Retina (tissue), 1 donor: ENCODE measurements around the gene RGL1.

Source experiments
- DNase-seq: peaks from one replicate; pipeline ENCODE4 v3.0.0-alpha.2; 2016

Gene RGL1

DNA sequence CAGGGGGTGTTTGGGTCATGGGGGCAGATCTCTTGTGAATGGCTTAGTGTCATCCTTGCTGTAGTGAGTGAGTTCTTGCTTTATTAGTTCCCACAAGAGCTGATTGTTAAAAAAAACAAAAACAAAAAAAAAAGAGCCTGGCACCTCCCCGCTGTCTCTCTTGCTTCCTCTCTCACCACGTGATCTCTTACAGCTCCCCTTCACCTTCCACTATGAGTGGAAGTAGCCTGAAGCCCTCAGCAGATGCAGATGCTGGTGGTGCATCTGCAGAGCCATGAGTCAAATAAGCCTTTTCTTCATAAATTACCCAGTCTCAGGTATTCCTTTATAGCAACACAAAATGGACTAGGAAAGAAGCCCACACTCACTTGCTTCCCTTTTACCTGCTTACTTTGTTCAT, 17.2 kb upstream of the RGL1 start:
- no peak for DNase-seq

DNA sequence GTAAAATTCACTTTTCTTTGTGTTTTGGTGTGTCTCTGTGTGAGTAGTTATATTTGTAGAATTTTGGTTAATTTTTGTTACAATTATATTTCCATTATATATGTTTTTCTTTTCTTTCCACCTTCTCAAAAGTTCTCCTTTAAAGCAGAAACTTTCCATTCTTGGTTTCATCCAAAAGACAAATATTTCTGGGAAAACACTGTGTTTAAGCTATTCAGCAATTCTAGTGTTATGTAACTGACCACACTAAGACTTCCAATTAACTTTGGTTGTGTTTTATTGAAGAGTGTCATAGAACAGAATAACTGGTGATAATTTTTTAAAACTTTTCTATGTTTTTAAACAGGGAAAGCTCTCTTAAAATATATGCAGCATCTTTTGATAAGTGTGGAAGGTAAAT, 13.6 kb upstream of the RGL1 start:
- DNase-seq: no peak

GRCh38 chr1:183792300-183792699, 12.6 kb upstream of the RGL1 start:
- DNase-seq: no peak

DNA sequence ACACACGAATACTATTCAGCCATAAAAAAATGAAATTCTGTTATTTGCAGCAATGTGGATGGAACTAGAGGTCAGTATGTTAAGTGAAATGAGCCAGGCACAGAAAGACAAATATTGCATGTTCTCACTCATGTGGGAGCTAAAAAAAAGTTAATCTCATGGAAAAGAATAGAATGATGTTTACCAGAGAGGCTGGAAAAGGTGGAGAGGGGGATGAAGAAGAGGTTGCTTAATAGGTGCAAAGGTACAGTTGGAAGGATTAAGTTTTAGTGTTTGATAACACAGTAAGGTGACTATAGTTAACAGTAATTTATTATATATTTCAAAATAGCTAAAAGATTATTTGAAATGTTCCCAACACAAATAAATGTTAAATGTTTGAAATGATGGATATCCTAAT, 10.8 kb upstream of the RGL1 start:
- DNase-seq: no peak

DNA sequence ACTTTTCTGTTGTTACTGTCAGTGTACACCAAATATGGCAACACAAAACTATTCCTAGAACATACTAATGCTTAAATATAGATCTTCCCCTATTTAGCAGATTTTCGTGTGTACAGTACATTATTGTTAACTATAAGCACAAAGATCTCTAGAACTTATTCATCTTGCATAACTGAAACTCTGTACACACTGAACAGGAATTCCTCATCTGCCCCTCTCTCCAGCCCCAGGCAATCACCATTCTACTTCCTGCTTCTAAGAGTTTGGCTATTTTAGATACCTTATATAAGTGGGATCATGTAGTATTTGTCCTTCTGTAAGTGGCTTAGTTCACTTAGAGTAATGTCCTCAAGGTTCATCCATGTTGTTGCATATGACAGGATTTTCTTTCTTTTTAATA, 4.5 kb upstream of the RGL1 start:
- DNase-seq: no peak

DNA sequence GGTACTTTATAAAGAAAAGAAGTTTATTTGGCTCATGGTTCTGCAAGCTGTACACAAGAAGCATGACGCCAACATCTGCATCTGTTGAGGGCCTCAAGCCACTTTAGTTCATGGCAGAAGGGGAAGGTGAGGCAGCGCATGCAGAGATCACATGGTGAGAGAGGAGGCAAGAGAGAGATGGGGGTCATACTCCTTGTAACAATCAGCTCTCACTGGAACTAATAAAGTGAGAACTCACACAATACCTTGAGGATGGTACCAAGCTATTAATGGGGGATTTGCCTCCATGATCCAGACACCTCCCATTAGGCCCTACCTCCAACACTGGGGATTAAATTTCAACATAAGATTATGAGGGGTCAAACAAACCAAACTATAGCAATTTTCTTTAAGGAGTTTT, 3.3 kb upstream of the RGL1 start:
- no peak for DNase-seq

- no peak for DNase-seq
Measured at GRCh38 chr1:183804387-183804786, 533 bp upstream of the RGL1 start.

- no peak for DNase-seq
Measured at GRCh38 chr1:183806125-183806524, 1.2 kb downstream of the RGL1 start.

- no peak for DNase-seq
Measured at GRCh38 chr1:183806675-183807074, 1.8 kb downstream of the RGL1 start.

- no peak for DNase-seq
Measured at GRCh38 chr1:183807549-183808168, 2.7 kb downstream of the RGL1 start.

GRCh38 chr1:183808296-183809027, 3.5 kb downstream of the RGL1 start:
- no peak for DNase-seq

- no peak for DNase-seq
Measured at GRCh38 chr1:183810121-183810520, 5.2 kb downstream of the RGL1 start.

DNA sequence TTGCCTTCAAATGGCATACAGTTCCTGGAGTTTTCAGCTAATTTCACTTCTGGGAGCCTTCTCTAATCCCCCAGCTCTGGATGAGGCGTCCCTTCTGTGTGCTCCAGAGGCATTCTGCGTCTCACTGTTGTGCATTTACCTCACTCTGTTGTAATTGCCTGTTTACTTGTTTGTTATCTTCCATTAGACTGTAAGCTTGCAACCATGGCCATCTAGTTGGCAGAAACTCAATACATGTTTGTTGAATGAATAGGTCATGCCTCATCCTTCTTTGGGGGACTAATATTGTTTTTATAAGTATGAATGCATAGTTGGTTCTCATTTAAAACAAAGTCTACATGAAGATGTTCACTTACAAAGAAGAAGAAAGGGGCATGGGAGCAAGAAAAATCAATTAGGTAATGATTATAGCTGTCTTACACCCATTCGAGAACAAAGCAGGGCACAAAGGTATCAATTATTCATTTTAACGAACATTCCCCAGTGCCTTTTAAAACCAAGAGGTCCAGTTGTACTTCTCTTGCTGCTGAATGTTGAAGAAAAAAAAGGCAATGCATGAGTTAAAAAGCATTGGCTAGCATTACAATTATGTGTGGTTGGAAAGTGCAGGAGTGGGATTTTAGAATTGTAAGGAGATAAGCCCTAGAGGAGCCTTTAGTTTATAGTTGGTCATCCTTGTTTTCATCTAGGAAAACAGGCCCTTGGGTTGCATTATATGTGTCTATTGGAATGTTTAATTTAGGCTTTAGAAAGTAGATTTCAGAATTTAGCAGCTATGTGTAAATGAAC, 6.0 kb downstream of the RGL1 start:
- no peak for DNase-seq

GRCh38 chr1:183812128-183812527, 7.2 kb downstream of the RGL1 start:
- no peak for DNase-seq

DNA sequence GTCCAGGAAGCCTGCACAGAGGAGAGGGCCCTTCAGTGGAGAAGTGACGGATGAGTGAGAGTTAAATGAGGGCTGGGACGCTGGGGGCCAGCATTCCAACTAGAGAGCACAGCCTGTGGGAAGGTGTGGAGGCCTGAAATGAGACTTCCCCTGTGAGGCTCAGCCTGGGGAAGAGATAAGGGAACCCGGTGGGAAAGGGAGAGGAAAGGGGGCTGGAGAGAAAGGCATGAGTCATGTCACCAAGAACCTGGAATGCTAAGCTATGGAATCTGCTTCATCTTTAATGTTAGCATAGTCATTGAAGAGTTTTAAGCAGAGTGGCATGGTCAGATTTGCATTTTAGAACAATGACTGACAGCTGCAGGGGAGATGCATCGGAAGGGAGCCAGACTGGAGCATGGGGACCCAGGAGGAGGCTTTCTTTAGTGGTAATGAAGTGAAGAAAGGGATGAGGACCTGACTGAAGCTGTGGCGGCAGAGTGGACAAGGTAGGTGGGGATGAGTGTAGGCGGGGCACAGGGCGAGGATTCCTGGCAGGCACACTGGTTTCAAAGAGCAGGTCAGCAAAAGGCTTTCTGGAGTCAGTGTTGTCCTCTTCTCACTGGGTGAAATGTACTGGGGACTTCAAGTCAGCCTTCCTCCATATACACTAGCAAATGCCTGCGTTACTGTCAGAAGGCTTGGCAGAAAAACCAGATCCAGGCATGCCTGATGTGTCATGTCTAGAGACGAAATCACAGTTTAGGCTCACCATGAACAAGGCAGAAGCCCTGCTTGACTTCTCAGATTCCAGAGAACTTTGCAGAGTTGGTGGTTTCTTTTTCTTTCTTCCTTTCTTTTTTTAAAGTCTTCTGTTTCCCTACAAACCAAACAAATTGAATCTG, 8.0 kb downstream of the RGL1 start:
- DNase-seq: no peak

DNA sequence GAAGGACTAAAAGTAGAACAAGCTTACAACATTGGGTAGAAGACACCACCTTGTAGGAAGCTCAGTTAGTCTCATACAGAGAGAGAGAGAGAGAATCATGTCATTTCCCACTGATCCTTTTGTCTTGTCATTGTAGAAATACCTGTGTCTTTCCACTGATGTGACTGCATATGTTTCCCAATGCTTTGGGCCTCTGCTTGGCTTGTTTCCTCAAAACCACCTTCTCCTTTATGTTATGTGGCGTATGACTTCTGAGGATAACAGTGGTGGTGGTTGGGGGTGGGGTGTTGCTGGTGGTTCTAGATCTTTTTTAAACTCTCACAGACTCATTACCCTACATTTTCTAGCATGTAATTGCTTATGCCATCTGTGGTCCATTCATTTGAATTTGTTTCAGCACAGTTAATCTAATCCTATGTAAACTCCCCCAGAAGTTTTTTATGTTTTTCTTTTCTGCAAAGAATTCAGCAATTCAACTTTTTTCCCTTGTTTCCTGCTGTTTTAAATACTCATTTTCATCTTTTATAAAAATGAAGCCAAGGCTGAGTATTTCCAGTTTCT, 9.3 kb downstream of the RGL1 start:
- DNase-seq: no peak

DNA sequence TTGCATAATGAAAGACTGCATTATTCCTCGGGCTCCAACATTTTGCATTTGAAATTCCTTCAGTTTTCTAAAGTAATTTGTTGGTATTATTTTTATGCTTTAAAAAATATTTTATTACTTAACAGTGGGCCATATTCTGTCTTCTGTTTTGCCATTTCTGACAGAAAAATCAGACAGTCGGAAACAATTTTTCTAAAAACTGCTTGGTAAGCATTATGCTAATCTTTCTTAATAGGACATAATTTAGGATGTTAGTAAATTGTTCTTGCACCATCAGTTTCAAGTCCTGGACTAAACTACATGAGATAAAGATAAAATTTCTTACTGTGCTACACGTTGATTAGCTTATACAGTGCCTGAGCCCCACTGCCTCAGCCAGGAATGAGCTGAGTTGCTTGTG, 11.2 kb downstream of the RGL1 start:
- no peak for DNase-seq

GRCh38 chr1:183817576-183818288, 12.8 kb downstream of the RGL1 start:
- DNase-seq: no peak

DNA sequence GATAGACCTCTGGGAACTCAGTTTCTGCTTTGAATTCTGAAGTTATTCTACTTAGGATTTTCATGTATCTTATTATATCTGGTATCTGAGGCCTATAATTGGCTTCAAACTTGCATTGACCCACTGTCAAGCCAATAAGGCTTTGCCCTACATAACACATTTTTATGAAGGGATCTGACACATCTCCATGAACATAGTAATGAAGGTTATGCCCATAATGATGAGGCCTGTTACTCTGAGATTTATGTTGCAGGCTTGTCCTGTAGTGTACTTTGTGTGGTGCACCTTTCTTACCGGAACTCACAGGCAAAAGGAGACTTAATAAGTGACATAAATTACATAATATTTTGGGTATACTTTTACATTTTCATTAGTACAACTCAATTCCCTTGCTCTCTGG, 14.1 kb downstream of the RGL1 start:
- DNase-seq: no peak

DNA sequence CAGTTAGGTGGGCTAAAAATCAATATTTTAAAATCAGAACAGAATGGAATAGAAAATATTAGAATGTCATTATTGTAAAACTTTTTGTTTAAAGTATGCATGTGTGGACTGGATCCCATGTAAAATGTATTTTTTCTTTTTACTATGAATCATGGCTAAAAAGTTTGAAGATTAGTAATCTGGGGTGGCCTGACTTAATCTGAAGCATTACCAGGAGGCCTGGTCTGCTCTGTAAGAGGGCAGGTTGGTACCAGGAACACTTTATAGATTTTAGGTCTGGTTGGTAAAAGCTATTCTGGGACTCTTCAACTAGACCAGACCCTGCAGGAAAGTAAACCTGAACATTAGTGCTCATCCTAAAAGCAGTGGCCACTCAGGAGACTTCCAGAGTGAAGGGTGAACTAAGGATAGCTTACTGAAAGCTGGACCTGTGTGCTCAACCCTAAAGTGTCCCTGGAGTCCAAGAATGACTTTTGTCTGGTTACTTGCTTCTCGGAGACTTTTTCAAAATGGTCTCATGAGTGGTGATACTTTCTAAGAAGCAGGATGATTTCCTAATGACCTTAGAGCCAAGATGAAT, 16.5 kb downstream of the RGL1 start:
- DNase-seq: no peak

DNA sequence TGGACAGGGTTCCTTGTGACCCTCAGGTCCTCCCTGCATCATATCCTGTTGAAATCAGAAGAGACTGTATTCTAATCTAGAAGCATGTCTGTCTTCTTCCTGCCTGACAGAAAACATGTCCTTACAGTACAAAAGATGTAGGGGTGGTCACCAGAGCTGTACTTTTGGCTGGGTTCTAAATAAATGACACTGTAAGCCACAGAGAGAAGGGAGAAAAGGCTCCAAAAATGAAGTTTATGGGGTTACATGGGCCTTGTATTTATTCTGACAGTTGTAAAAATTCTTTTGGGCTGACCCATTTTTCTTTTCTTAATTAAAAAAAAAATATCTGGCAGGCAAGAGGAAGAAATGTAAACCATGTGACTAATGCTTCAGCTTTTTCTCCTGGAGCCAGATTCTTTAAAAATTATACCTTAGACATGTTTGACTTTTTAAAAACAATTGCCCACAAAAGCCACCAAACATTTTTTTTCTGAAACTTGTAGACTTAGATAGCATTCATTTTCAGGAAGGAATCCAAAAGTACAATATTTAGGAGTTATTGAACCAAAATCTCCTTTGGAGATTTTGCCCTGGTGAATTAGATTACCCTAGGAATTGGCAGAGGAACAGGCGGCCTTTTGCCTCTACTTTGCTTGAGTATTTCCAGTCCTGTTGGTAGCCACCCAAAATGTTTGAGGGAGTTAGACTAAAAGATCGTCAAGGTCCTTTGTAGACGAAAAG, 17.1 kb downstream of the RGL1 start:
- DNase-seq: no peak
